SK-N-SH (cell line): ENCODE data around the gene ABCA7.

ENCODE experiments used
- CHD2 ChIP-seq: fragments of 150-350 bp; IDR thresholded peaks from 2 replicates; pipeline ENCODE4 v1.6.1; 2018; ENCODE audit warnings: low read length; ENCODE audit not compliant: partially characterized antibody
- EP300 ChIP-seq, 2 experiments: IDR thresholded peaks; 2 replicates each; pipeline versions ENCODE4 v1.4.0 to v1.6.1; 2012; ENCODE audit warnings: borderline replicate concordance in 1 of 2, low read depth in 1 of 2, low read length in 1 of 2
- POLR2AphosphoS5 ChIP-seq: IDR thresholded peaks from 2 replicates; pipeline ENCODE4 v1.6.1; 2012; ENCODE audit warnings: low read depth, low read length
- TAF1 ChIP-seq: IDR thresholded peaks from 2 replicates; pipeline ENCODE4 v1.6.1; 2012; ENCODE audit warnings: low read depth, mild to moderate bottlenecking, low read length, moderate library complexity, borderline replicate concordance
- USF1 ChIP-seq: IDR thresholded peaks from 2 replicates; pipeline ENCODE4 v1.4.0; 2012; ENCODE audit warnings: low read depth, borderline replicate concordance
- TF ChIP-seq, protein P1 (sequence below): fragments of 200-600 bp; sonication (generic); IDR thresholded peaks from 2 replicates; pipeline ENCODE4 v1.6.1; 2017; ENCODE audit warnings: antibody characterized with exemption, mild to moderate bottlenecking, moderate library complexity
- TF ChIP-seq, protein P2 (sequence below): IDR thresholded peaks from 2 replicates; pipeline ENCODE4 v1.4.0; 2012; ENCODE audit warnings: low read depth, borderline replicate concordance

DNA sequence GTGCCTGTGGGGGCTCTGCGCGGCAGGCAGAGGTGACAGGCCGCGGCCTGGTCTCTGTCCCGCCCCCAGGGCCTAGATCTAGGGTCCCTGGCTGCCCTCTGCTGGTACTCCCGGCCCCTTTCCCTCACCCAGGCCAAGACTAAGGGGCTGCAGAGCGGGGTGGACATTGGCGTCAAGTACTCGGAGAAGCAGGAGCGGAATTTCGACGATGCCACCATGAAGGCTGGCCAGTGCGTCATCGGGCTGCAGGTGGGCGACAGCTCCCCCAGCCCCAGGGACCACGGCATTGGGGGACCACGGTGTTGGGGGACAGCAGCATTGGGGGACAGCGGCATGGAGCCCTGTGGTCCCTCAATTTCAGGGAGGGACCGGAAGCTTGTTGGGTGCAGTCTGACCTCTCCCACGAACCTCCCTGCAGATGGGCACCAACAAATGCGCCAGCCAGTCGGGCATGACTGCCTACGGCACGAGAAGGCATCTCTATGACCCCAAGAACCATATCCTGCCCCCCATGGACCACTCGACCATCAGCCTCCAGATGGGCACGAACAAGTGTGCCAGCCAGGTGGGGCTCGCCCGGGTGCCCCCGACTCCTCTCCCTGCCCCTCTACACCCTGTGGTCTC, 3.8 kb upstream of the ABCA7 start:
- TF ChIP-seq CHD2 (no peak), POLR2AphosphoS5 (no peak), TAF1 (no peak), USF1 (no peak), EP300 (IDR thresholded peaks at IDR 0.05; ENCODE audit: borderline replicate concordance in 1 of 2, low read depth in 1 of 2, low read length in 1 of 2) (no peak)
- TF ChIP-seq, protein P1, sequence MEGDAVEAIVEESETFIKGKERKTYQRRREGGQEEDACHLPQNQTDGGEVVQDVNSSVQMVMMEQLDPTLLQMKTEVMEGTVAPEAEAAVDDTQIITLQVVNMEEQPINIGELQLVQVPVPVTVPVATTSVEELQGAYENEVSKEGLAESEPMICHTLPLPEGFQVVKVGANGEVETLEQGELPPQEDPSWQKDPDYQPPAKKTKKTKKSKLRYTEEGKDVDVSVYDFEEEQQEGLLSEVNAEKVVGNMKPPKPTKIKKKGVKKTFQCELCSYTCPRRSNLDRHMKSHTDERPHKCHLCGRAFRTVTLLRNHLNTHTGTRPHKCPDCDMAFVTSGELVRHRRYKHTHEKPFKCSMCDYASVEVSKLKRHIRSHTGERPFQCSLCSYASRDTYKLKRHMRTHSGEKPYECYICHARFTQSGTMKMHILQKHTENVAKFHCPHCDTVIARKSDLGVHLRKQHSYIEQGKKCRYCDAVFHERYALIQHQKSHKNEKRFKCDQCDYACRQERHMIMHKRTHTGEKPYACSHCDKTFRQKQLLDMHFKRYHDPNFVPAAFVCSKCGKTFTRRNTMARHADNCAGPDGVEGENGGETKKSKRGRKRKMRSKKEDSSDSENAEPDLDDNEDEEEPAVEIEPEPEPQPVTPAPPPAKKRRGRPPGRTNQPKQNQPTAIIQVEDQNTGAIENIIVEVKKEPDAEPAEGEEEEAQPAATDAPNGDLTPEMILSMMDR = no peak
- TF ChIP-seq, protein P2, sequence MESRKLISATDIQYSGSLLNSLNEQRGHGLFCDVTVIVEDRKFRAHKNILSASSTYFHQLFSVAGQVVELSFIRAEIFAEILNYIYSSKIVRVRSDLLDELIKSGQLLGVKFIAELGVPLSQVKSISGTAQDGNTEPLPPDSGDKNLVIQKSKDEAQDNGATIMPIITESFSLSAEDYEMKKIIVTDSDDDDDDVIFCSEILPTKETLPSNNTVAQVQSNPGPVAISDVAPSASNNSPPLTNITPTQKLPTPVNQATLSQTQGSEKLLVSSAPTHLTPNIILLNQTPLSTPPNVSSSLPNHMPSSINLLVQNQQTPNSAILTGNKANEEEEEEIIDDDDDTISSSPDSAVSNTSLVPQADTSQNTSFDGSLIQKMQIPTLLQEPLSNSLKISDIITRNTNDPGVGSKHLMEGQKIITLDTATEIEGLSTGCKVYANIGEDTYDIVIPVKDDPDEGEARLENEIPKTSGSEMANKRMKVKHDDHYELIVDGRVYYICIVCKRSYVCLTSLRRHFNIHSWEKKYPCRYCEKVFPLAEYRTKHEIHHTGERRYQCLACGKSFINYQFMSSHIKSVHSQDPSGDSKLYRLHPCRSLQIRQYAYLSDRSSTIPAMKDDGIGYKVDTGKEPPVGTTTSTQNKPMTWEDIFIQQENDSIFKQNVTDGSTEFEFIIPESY = no peak
